NCI-H1436 treated with DMSO at 0.1 percent for 48 hours (cell line): ENCODE measurements around the gene PRTFDC1.

Experiments used
- DNase-seq: peaks from one replicate; lab custom pipeline; 2025; lab: John Stamatoyannopoulos, UW

Gene PRTFDC1

GRCh38 chr10:24902400-24902728 is 50.0 kb downstream of the PRTFDC1 start:
- DNase-seq: no peak

- no peak for DNase-seq
These were observed 50.6 kb downstream of the PRTFDC1 start for GRCh38 chr10:24901686-24902399.

- no peak for DNase-seq
These were observed 51.3 kb downstream of the PRTFDC1 start for GRCh38 chr10:24900888-24901685.

DNA sequence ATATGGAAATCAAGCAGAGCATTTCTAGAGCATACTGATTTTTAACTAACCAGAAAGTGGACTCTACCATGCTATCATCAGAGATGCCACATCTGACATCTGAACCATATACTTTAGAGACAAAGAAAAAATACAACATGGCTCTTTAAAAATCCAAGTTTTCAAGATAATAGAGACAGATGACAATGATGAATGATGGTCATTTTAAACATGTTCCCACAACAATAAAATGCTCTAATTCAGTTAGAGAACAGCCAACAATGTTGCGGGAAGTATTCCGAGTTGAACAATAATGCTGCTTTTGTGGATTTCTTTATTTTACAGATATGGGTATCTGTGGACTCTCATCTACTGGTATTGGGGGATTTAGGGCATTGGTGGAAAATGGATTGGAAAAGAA is 52.8 kb downstream of the PRTFDC1 start:
- DNase-seq: no peak

DNA sequence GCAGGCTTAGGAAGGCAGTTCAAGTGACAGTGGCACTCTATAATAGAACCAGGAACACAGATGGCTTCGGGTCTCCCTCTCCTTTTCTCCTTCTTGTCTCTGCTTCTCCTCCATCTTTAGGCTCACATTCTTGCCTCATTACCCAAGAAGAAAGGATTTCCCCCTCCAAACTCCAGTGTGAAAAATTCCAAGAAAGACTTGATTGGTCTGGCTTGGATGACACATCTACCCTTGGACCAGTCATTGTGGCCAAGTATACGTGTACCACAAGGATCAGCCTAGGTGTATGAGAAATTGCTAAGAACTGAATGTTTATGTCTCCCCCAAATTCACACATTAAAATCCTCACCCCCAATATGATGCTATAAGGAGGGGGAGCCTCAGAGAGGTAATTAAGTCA is 53.9 kb downstream of the PRTFDC1 start:
- no peak for DNase-seq

DNA sequence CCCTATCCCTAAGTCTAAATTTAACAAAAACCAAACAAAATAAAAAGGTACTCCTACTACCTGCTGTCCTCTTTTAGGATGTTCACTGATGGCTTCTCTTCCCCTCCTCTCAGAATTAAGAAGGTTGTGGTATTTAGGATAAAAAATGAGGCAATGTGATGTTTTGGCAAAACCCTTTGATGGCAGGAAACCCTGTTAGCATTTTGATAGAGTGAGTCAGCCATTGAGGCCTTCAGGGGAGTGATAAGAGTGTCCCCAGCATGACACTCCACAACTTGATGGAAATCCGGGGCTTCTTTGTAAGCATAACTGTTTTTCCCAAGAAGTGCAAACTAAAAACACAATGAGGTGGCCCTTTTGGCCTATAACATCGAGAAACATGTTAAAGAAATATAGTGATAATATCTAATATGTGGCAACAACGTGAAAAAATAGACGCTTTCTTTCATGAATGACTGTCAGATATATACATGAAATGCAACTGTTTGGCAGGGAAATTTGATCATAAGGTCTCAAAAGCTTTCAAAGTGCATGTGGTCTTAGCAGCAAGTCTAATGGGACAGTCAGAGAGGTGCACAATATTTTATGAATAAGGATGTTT is 55.0 kb downstream of the PRTFDC1 start:
- no peak for DNase-seq

- no peak for DNase-seq
These were observed 57.7 kb downstream of the PRTFDC1 start for GRCh38 chr10:24894728-24895127.

DNA sequence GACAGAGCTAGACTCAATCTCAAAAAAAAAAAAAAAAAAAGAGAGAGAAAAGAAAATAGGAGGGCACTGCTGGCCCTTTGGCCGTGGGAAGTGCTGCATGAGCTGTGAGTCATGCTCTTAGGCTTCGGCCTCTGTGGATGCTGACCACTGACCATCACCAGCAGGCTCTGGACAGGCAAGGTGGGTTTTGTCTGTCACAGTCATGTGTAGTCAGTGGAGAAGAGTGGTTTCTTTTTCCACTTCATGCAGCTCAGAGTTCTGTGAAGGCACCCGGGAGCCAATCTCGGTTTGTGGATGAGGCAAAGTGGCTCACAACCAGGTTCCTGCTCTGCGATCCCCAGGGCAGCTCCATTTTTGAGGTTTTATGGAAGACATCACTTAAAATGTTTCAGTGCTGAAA is 58.1 kb downstream of the PRTFDC1 start:
- DNase-seq: no peak

GRCh38 chr10:24893127-24893526 is 59.3 kb downstream of the PRTFDC1 start:
- DNase-seq: no peak

- no peak for DNase-seq
These were observed 60.6 kb downstream of the PRTFDC1 start for GRCh38 chr10:24891823-24892222.

GRCh38 chr10:24889639-24890038 is 62.8 kb downstream of the PRTFDC1 start:
- DNase-seq: no peak

GRCh38 chr10:24887855-24888231 is 64.6 kb downstream of the PRTFDC1 start:
- DNase-seq: no peak

DNA sequence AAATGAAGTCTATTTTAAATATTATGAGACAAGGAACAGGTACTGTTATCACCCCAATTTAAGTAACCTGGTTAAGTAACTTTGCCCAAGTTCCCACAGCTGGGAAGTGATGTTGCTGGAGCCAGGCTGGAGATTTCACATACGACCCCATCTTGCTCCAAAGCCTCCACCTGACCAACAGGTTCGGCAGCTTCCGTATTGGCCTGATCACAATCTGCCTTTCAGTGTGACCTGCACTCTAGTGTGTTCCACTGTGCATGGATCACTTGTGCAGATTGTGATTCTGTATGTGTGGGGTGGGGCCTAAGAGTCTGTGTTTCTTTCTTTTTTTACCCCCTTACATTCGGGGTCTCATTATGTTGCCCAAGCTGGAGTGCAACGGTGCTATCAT is 66.1 kb downstream of the PRTFDC1 start:
- no peak for DNase-seq

GRCh38 chr10:24885551-24886289 is 66.7 kb downstream of the PRTFDC1 start:
- no peak for DNase-seq

DNA sequence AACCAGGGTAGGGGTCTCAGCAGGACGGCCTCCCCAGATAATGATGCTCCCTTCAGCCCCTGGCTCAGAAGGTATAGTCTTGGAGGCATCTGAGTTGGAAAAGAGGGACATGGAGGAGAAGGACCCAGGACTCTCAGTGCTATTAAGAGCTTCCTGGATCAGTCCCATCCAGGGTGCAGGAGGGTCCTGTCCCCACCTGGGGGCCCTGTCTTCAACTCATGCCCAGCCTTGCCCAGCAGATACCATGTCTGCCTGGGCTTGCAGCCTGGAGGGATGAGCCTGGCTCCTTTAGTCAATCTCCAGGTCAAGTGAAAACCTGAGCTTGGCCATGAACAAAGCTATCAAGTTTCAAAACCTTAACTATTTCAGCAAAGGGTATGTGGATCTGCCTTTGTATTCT is 67.6 kb downstream of the PRTFDC1 start:
- no peak for DNase-seq

DNA sequence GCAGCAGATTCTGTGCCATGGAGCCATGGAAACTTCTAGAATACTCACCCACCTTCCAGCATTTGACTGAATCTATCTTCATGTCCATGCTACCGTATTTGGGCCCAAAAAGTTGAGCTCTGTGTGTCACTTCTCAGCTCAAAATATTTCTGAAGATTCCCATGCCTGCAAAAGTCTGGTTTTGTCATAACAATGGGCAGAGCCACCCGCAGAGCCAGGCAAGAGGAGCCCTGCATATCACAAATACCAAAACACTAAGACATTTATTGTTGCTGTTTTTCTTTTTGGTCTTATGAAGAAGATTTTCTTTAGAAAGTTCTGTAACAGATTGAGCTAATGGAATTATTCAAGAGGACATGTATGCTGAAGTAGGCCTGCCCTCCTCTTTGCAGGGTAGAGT is 68.1 kb downstream of the PRTFDC1 start:
- no peak for DNase-seq

DNA sequence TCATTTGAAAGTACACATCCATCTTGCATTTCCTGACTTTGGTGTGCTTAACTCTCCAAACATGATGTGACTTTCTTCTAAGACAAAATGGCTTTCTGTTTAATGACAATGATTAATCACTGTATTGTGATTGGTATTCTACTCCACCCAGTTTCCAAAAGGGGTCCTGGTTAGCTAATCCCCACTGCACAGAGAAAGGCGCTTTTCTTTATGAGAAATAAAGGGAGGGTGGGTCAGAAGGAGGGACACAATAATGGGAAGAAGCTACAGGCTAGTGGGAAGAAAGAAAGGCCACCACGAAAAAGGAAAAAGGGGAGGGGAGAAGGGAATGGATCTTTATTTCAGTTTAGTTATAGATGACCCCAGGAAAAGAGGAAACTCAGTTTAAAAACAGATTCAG is 69.2 kb downstream of the PRTFDC1 start:
- DNase-seq: no peak

GRCh38 chr10:24882047-24882698 is 70.2 kb downstream of the PRTFDC1 start:
- DNase-seq: no peak

GRCh38 chr10:24879861-24880260 is 72.5 kb downstream of the PRTFDC1 start:
- DNase-seq: no peak

- DNase-seq: no peak
These were observed 78.3 kb downstream of the PRTFDC1 start for GRCh38 chr10:24874133-24874532.

- no peak for DNase-seq
These were observed 79.1 kb downstream of the PRTFDC1 start for GRCh38 chr10:24873281-24873683.

DNA sequence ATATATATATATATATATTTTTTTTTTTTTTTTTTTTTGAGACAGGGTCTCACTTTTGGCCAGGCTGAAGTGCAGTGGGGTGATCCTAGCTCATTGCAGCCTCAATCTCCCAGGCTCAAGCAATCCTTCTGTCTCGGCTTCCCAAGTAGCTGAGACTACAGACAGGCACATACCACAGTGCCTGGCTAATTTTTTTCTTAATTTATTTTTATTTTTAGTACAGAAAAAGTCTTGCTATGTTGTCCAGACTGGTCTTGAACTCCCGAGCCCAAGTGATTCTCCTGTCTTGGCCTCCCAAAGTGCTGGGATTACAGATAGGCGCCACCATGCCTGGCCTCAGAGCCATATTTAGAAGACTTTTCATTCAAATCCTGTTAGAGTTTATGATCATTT is 79.6 kb downstream of the PRTFDC1 start:
- no peak for DNase-seq
